GM18507 (cell line): ENCODE results near the gene RAD9A.
A peak's percentile ranks its signal among the peaks of the same experiment; 100 is the strongest.
"Not testable (repeated sequence)": the region's sequence is repeated elsewhere in the genome, so short reads cannot be mapped to it uniquely, and the experiment has no call there.

Experiments
- DNase-seq: peaks from one replicate; pipeline ENCODE4 v3.0.0; 2011; ENCODE audit warnings: low read depth; ENCODE audit not compliant: insufficient read length; ENCODE audit errors: extremely low spot score
- FAIRE-seq: peaks from 2 replicates; lab custom pipeline; 2011; peaks lifted over from hg19 to GRCh38; lab: Jason Lieb, UNC

The RAD9A gene

GRCh38 chr11:67418476-67419281 is 26.9 kb downstream of the RAD9A start:
- DNase-seq (no peak), FAIRE-seq (no peak)

GRCh38 chr11:67419325-67420049 is 27.7 kb downstream of the RAD9A start:
- no peak for FAIRE-seq
- DNase-seq, result no peak

- FAIRE-seq, result no peak
- DNase-seq, result no peak
Observed at GRCh38 chr11:67420147-67420645, 28.4 kb downstream of the RAD9A start.

- DNase-seq, result peak; percentile 97
- peak; percentile 92 for FAIRE-seq
Observed at GRCh38 chr11:67420646-67421429, 29.1 kb downstream of the RAD9A start.

GRCh38 chr11:67421430-67422031 is 29.7 kb downstream of the RAD9A start:
- FAIRE-seq (no peak), DNase-seq (no peak)

GRCh38 chr11:67422891-67423290 is 31.1 kb downstream of the RAD9A start:
- DNase-seq (no peak), FAIRE-seq (no peak)

GRCh38 chr11:67423466-67423865 is 31.7 kb downstream of the RAD9A start:
- DNase-seq, result no peak
- FAIRE-seq, result no peak

- no peak for FAIRE-seq
- DNase-seq, result no peak
Observed at GRCh38 chr11:67423891-67424613, 32.3 kb downstream of the RAD9A start.

GRCh38 chr11:67427364-67427859 is 35.6 kb downstream of the RAD9A start:
- not testable (repeated sequence) for FAIRE-seq, DNase-seq

- DNase-seq (peak; percentile 96), FAIRE-seq (peak; percentile 98)
Observed at GRCh38 chr11:67428052-67429001, 36.5 kb downstream of the RAD9A start, which contains the start of gene RPS6KB2. Gene RPS6KB2, plus strand, starts transcription at chr11:67428494. Its CDS starts 52 bp downstream, at chr11:67428546.

- no peak for DNase-seq
- no peak for FAIRE-seq
Observed at GRCh38 chr11:67429038-67429668, 37.4 kb downstream of the RAD9A start.

- FAIRE-seq (no peak), DNase-seq (no peak)
Observed at GRCh38 chr11:67429722-67430121, 37.9 kb downstream of the RAD9A start.

GRCh38 chr11:67431346-67432249 is 39.8 kb downstream of the RAD9A start:
- DNase-seq, result no peak
- no peak for FAIRE-seq

GRCh38 chr11:67432655-67433349 is 41.0 kb downstream of the RAD9A start:
- FAIRE-seq, result no peak

GRCh38 chr11:67433536-67434394 is 42.0 kb downstream of the RAD9A start:
- FAIRE-seq, result no peak
- DNase-seq, result no peak

More at GRCh38 chr11:67432655-67433349, 41.0 kb downstream of the RAD9A start:
- DNase-seq, result no peak
